ENCODE data around the gene CHTF18.
"Not testable (repeated sequence)": the region's sequence is repeated elsewhere in the genome, so short reads cannot be mapped to it uniquely, and the experiment has no call there.

Gene CHTF18

DNA sequence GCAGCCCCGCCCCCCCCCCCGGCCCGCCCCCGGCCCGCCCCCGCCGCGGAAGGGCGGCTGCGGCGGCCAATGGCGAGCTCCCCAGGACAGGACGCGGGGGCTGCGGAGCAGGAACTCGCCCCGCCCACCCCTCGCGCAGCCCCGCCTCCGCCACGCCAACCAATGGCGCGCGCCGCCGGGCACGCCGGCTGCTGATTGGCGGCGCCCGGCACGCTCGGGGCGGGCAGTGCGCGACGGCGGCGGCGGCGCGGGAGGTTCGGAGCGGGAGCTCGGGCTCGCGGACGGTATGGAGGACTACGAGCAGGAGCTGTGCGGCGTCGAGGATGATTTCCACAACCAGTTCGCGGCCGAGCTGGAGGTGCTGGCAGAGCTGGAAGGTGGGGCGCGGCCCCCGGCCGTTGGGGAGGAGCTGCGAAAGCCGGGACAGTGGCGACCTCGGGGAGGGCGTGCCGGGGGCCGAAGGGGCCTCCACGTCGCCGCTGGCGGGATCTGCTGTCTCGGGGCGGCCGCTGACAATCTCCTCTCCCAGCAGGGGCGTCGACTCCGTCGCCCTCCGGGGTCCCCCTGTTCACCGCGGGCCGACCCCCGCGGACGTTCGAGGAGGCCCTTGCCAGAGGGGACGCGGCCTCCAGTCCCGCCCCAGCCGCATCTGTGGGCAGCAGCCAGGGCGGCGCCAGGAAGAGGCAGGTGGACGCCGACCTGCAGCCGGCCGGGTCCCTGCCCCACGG, at the start of gene CHTF18:
Gene CHTF18 (plus strand): TSS at position 222 of the 728 bp plus-strand sequence. CDS start 65 bp downstream, at position 287.
- DNase-seq = peak; percentile 93

- DNase-seq = no peak
Measured at GRCh38 chr16:739560-740458, 48.6 kb upstream of the CHTF18 start.

- DNase-seq = no peak
Measured at GRCh38 chr16:740459-740763, 48.0 kb upstream of the CHTF18 start.

GRCh38 chr16:740764-741505, 47.5 kb upstream of the CHTF18 start, which contains the start of gene CIAO3:
CIAO3 (minus strand) TSS chr16:740997; CDS start chr16:740985, 12 bp downstream.
- DNase-seq = peak; percentile 90

DNA sequence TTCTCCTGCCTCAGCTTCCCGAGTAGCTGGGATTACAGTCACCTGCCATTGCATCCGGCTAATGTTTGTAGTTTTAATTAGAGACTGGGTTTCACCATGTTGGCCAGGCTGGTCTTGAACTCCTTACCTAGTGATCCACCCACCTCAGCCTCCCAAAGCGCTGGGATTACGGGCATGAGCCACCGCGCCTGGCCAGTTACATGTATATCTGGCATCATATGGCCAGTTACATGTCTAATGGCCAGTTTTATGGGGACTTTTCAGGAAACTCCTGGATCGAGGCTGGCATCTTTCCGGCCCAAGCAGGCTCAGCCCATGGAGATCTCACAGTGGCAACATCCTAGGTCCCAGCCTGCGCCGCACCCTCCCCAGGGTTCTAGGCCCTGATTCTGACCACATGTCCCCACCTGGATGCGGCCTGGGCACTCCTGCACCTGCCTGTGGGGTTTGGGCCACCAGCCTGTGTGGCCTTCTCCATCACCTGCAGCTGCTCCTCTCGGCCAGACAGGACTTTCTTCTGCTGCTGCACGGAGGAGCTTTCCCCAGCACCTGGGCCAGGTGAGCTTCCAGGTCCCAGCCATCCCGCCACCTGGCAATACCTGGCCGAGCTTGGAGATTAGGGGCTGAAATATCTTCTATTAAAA, 46.3 kb upstream of the CHTF18 start:
- DNase-seq = no peak

- not testable (repeated sequence) for DNase-seq
Measured at GRCh38 chr16:742894-743293, 45.5 kb upstream of the CHTF18 start.

DNA sequence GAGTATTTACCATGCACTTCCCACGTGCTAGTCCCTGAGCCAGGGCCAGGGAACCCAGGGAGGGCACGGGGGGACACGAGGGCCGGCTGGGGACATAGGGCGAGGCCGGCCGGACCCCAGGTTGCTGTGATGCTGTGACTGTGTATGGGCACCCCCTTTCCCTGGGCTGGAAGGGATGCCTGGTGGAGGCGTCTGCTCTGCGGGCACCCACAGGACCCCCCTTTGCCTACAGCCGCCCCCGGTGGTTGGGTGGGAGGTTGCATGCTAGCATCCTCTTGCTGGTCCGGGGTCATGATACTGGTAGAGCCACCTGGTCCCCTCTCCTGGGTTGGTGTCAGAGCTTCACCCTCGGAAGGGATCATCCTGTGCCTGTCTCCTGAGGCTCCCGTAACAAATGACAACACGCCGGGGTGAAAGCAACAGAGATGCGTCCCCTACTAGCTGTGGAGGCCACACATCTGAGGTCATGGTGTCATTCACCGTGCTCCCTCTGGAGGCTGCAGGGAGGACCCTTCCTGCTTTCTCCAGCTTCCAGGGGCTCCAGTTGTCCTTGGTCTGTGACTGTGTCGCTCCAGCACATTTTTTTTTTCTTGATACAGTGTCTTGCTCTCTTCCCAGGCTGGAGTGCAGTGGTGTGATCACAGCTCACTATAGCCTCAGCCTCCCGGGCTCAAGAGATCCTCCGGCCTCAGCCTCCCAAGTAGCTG, 44.5 kb upstream of the CHTF18 start:
- DNase-seq = no peak

DNA sequence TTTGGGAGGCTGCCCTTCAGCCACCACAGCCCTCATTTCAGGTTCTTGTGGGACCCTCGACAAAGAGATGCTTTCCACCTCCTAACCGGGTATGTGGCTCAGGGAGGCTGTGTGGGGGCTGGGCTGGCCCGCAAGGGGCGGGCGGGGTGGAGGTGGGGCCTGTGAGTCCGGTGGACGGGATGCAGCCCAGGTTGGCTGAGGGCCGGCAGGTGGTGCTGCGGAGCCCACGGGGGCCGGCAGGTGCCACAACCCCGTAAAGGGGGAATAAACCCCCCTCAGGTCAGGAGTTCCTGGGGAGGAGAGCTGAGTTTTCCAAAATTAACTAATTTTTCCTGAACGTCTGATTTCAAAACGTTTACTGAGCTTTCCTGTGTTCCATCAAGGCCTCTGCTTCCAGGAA, 42.7 kb upstream of the CHTF18 start:
- no peak for DNase-seq

DNA sequence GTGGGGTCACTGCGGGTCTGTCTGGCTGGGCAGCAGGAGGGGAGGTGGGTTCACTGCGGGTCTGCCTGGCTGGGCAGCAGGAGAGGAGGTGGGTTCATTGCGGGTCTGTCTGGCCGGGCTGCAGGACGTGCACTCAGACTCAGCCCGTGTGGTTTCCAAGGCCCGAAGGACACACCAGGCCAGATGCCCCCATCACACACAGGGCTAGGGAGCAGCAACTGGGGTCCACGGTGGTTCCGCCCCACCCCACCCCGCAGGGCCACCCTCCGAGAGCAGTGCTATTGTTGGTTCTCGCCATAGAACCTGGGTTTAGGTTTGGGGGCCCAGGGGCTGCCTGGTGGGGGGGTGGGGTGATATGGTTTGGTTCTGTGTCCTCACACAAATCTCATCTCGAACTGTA, 41.8 kb upstream of the CHTF18 start:
- no peak for DNase-seq

DNA sequence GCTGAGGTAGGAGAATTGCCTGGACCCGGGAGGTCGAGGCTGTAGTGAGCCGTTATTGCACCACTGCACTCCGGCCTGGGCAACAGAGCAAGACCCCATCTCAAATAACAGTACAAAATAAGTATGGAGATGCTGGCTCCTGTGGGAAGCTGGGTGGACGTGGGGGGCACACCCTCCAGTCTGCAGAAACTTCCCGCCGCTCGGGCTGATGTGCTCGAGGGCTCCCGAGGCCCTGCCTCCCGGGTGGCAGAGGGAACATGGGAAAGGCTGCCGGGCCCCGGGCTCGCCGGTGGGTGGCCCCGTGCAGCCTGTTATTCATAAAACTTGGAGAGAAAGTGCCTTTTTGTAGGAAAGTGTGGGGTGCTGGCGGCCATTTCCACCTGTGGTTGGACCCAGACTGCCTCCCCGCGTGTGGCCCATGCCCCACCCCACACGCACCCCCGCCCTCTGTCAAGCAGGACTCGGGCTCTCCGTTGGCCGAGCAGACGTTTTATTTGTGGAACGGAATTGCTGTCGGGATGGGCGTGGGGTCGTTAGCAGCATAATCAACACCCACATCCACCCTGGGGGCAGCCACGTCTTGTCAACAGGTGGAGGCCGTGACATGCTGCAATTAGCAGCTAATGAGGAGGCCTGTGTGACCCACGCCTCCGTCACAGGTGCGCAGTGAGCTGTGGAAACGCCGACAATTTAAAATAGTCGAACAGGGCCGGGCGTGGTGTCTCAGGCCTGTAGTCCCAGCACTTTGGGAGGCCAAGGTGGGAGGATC, 40.3 kb upstream of the CHTF18 start:
- no peak for DNase-seq

GRCh38 chr16:749010-749409, 39.4 kb upstream of the CHTF18 start:
- DNase-seq = no peak

GRCh38 chr16:750485-750884, 37.9 kb upstream of the CHTF18 start:
- no peak for DNase-seq

DNA sequence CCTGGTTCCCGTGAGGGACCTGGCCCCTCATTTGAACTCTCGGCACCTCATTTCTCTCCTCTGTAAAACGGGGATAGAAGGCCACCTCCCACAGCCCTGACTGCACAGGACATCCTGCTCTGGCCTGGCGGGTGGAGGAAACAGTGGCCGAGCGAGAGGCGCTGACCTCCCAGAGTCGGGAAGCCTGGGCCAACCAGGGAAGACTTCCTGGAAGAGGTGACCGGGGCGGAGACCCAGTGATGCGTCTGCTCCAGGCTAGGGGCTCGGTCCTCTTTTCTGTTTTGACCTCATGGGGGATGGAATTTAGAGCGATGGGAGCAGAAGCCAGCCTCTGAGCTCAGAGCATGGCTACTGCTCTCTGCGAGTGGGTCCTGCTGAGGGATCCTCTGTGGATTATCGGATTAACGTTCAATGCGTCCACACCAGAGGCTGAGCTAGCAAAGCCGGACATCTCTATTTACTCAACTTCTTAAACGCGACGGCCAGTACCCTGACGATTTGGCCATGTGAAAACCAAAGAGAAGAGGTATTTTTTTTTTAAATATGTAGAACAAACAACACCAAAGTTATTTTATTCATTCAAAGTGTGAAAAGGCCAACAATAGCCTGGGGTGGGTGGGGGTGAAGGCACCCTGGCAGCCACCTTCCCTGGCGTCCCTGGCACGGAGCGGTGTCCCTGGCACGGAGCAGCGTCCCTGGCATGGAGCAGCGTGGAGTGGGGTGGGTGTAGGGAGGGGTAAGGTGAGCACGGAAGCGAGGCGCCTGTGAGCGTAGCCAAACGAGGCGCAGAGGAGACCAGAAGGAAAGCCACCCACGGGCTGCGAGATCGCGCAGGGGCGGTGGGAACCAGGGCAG, 37.0 kb upstream of the CHTF18 start:
- no peak for DNase-seq

GRCh38 chr16:752007-752312, 36.5 kb upstream of the CHTF18 start:
- DNase-seq = no peak

GRCh38 chr16:754121-754607, 34.3 kb upstream of the CHTF18 start:
- not testable (repeated sequence) for DNase-seq

- no peak for DNase-seq
Measured at GRCh38 chr16:754656-755055, 33.8 kb upstream of the CHTF18 start.

- DNase-seq = no peak
Measured at GRCh38 chr16:756428-756827, 32.0 kb upstream of the CHTF18 start.

DNA sequence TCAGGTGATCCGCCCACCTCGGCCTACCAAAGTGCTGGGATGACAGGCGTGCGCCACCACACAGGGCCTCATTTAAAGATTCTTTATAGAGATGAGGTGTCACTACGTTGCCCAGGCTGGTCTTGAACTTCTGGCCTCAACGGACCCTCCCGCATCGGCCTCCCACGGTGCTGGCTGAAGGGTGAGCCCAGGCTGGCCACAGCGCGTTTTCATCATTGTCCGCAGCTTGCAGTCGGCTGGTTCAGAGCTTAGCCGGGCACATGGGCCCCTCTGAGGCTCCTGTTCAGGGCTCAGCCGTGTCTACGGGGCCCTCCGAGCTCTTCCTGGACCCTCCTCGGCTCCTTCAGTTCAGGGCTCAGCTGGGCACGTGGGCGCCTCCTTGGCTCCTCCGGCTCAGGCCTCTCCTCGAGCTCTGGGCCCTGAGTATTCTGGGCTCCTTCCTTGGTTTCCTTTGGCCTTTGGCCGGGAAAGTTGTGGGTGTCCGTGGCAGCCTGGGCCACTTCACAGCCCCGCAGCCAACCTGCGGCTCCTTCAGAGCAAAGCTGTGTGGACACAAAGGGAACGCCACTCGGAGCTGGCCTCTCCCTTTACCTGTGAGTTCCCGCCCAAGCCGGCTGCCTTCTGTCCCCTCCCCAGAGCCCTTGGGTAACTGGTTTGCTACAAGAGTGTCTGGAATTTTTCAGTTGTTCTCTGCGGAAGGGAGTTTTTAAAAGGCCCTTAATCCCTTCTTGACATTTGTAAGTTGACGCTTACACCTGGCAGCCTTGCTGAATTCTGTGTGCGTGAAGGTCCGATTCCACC, 29.1 kb upstream of the CHTF18 start:
- no peak for DNase-seq

GRCh38 chr16:760065-760464, 28.4 kb upstream of the CHTF18 start:
- DNase-seq = no peak
